ENCODE results near the gene GSTT4. TPM values are rescaled to one million over a fixed set of nuclear protein-coding genes. Genes with fewer than 3 reads are reported as not detected.

Gene GSTT4
- polyA plus RNA-seq, 1 of the 3 experiments (the other 2 are of a cell fraction), result not detected

GRCh38 chr22:24033731-24034130, 28.5 kb upstream of the GSTT4 start:
- 89% methylated on average over 4 of the region's 4 CpGs for WGBS (ENCODE audit: low lambda C conversion rate)
- Histone ChIP-seq H3K9ac (no peak overlapping the region), H3K36me3 (replicated peaks in 1 of 2; ENCODE audit: control insufficient read depth in 1 of 2, insufficient read depth in 2 of 2, low read length in 1 of 2) (peaks cover 4 to 19% of the 10 kb centered on the region in 2 experiments), H3K79me2 (ENCODE audit: insufficient read depth) (peaks cover 42% of the 10 kb centered on the region), H3K27me3 (ENCODE audit: insufficient read depth) (no peaks in the 10 kb centered on the region), H2AFZ (ENCODE audit: low read depth) (no peak overlapping the region), H3K9me2 (no peaks in the 10 kb centered on the region), H3K4me2 (no peak overlapping the region), H3F3A (replicated peaks; ENCODE audit: insufficient read depth) (no peaks in the 10 kb centered on the region), H3K27ac (ENCODE audit: low read depth in 2 of 2, low read length in 1 of 2) (no peak overlapping the region), H4K20me1 (ENCODE audit: insufficient read depth) (peaks cover 18% of the 10 kb centered on the region), H3K4me1 (ENCODE audit: control insufficient read depth in 1 of 2, insufficient read depth in 2 of 2, low read depth in 1 of 2, low read length in 1 of 2) (peaks cover 0 to 20% of the 10 kb centered on the region in 2 experiments; a peak in 2 of 4 replicates), H3K4me3 (ENCODE audit: low read depth in 2 of 2, low read length in 1 of 2) (no peak overlapping the region), H3K9me3 (no peaks in the 10 kb centered on the region)
- no peak for TF ChIP-seq GABPA (IDR thresholded peaks at IDR 0.05; ENCODE audit: low read depth)
- no peak for TF ChIP-seq GATA2 (CRISPR knock-in tag; IDR thresholded peaks at IDR 0.05)
- TF ChIP-seq EP300 (IDR thresholded peaks at IDR 0.05; ENCODE audit: borderline replicate concordance in 1 of 2, low read depth in 1 of 2, low read length in 1 of 2), result no peak
- TF ChIP-seq USF1 (IDR thresholded peaks at IDR 0.05; ENCODE audit: borderline replicate concordance, low read depth), result no peak
- no peak for TF ChIP-seq CHD2 (IDR thresholded peaks at IDR 0.05; ENCODE audit: low read length, partially characterized antibody)
- TF ChIP-seq MEF2A (IDR thresholded peaks at IDR 0.05; ENCODE audit: borderline replicate concordance, low read depth), result no peak
- TF ChIP-seq RXRA (IDR thresholded peaks at IDR 0.05; ENCODE audit: borderline replicate concordance, low read depth), result no peak
- no peak for TF ChIP-seq SMC3 (IDR thresholded peaks at IDR 0.05; ENCODE audit: low read depth, low read length)
- no peak for TF ChIP-seq FOSL2 (IDR thresholded peaks at IDR 0.05; ENCODE audit: borderline replicate concordance, low read depth)
- no peak for TF ChIP-seq RFX5 (IDR thresholded peaks at IDR 0.05; ENCODE audit: low read length)
- no peak for TF ChIP-seq NRF1 (IDR thresholded peaks at IDR 0.05; ENCODE audit: low read depth, low read length)
- TF ChIP-seq MXI1 (IDR thresholded peaks at IDR 0.05; ENCODE audit: low read depth, low read length), result no peak
- TF ChIP-seq ELF1 (IDR thresholded peaks at IDR 0.05), result no peak
- no peak for TF ChIP-seq TCF12 (IDR thresholded peaks at IDR 0.05)
- TF ChIP-seq IRF3 (IDR thresholded peaks at IDR 0.05; ENCODE audit: low read depth, low read length), result no peak
- TF ChIP-seq JUND (IDR thresholded peaks at IDR 0.05), result no peak
- ChIA-PET POLR2A (no interaction called here), CTCF (no interaction called here)
- no peak for DNase-seq

- ChIA-PET POLR2A (no interaction called here), CTCF (interaction anchor here (1.0 to 1.1 kb wide), 2 partner anchors 26 to 217 kb away, joined by 3 to 4 read pairs; no protein-coding TSS in a partner anchor)
- peaks cover 14% of the 10 kb centered on the region for H4K20me1 ChIP-seq (ENCODE audit: insufficient read depth)
- DNase-seq, result no peak
- no peaks in the 10 kb centered on the region for H3K9me2 ChIP-seq
- TF ChIP-seq CTCF (IDR thresholded peaks at IDR 0.05) (no peak), RCOR1 (IDR thresholded peaks at IDR 0.05; ENCODE audit: low read length) (0 out of 2 replicates have a peak, but pooled peaks have one; percentile 17), MXI1 (IDR thresholded peaks at IDR 0.05; ENCODE audit: low read depth, low read length) (no peak)
- H3K79me2 ChIP-seq (ENCODE audit: insufficient read depth), result peaks cover 71% of the 10 kb centered on the region
- peaks cover 4 to 5% of the 10 kb centered on the region in 2 experiments for H3K36me3 ChIP-seq (replicated peaks in 1 of 2; ENCODE audit: control insufficient read depth in 1 of 2, insufficient read depth in 2 of 2, low read length in 1 of 2)
- H3K4me2 ChIP-seq, result no peak overlapping the region
- H3F3A ChIP-seq (replicated peaks; ENCODE audit: insufficient read depth), result no peaks in the 10 kb centered on the region
- no peaks in the 10 kb centered on the region for H3K27me3 ChIP-seq (ENCODE audit: insufficient read depth)
- no peak overlapping the region for H3K4me3 ChIP-seq (ENCODE audit: low read depth in 2 of 2, low read length in 1 of 2)
- no peak overlapping the region for H2AFZ ChIP-seq (ENCODE audit: low read depth)
- peaks cover 0 to 33% of the 10 kb centered on the region in 2 experiments; a peak in 2 of 4 replicates for H3K4me1 ChIP-seq (ENCODE audit: control insufficient read depth in 1 of 2, insufficient read depth in 2 of 2, low read depth in 1 of 2, low read length in 1 of 2)
- no peak overlapping the region for H3K9ac ChIP-seq
- H3K9me3 ChIP-seq, result no peaks in the 10 kb centered on the region
- H3K27ac ChIP-seq (ENCODE audit: low read depth in 2 of 2, low read length in 1 of 2), result peak overlapping the region in 1 of 2 experiments; percentile 16; a peak in 2 of 4 replicates
Observed at GRCh38 chr22:24030186-24030702, 25.0 kb upstream of the GSTT4 start.
